Liver (tissue), 3 donors: Measurements from ENCODE around the gene ADTRP.

ENCODE experiments used
- ATF3 ChIP-seq: IDR thresholded peaks from 2 replicates; pipeline ENCODE4 v1.6.1; 2016; ENCODE audit warnings: antibody characterized with exemption
- CTCF ChIP-seq: fragments of 150-350 bp; IDR thresholded peaks from 2 replicates; pipeline ENCODE4 v1.5.1; 2017; ENCODE audit warnings: improper control_type of control experiment, low read depth, low read length; ENCODE audit not compliant: missing input control
- GABPA ChIP-seq, 2 donors: IDR thresholded peaks in 1 of 2; conservative IDR thresholded peaks in 1 of 2; 2 replicates each; pipeline ENCODE4 v1.6.1; 2016; ENCODE audit warnings: antibody characterized with exemption in 2 of 2, mild to moderate bottlenecking in 1 of 2, moderate library complexity in 1 of 2
- JUND ChIP-seq, 2 donors: IDR thresholded peaks; 2 replicates each; pipeline ENCODE4 v1.6.1; 2016; ENCODE audit warnings: antibody characterized with exemption in 2 of 2
- REST ChIP-seq: IDR thresholded peaks from 2 replicates; pipeline ENCODE4 v1.6.1; 2016; ENCODE audit warnings: antibody characterized with exemption, mild to moderate bottlenecking
- RXRA ChIP-seq, 2 donors: IDR thresholded peaks; 2 replicates each; pipeline ENCODE4 v1.6.1; 2017 to 2018; ENCODE audit warnings: antibody characterized with exemption in 2 of 2, mild to moderate bottlenecking in 1 of 2
- TAF1 ChIP-seq: conservative IDR thresholded peaks from 2 replicates; pipeline ENCODE4 v1.6.1; 2016; ENCODE audit warnings: antibody characterized with exemption, mild to moderate bottlenecking
- YY1 ChIP-seq: IDR thresholded peaks from 2 replicates; pipeline ENCODE4 v1.6.1; 2016; ENCODE audit warnings: antibody characterized with exemption, mild to moderate bottlenecking
- donor health status: healthy.
- donor health status: healthy.

- TF ChIP-seq GABPA (IDR thresholded peaks at IDR 0.05 in 1 of 2, conservative IDR thresholded peaks at IDR 0.05 in 1 of 2) (no peak), CTCF (no peak), ATF3 (no peak), TAF1 (no peak), REST (no peak), RXRA (IDR thresholded peaks at IDR 0.05) (no peak), YY1 (no peak), JUND (IDR thresholded peaks at IDR 0.05) (no peak)
Measured at GRCh38 chr6:11722805-11723631, 55.6 kb downstream of the ADTRP start.
